ENCODE measurements around the gene PDE4D.

The PDE4D gene

GRCh38 chr5:59356813-59357380 is 536.6 kb downstream of the PDE4D start:
- DNase-seq (ENCODE audit: insufficient read length, low spot score) (no peak), FAIRE-seq (no peak)
- TF ChIP-seq CTCF (IDR thresholded peaks at IDR 0.05; ENCODE audit: insufficient read depth, missing control alignments) = no peak

- FAIRE-seq (no peak), DNase-seq (ENCODE audit: insufficient read length, low spot score) (no peak)
- no peak for TF ChIP-seq CTCF (IDR thresholded peaks at IDR 0.05; ENCODE audit: insufficient read depth, missing control alignments)
Measured at GRCh38 chr5:59354811-59355210, 538.7 kb downstream of the PDE4D start.

- no peak for DNase-seq (ENCODE audit: insufficient read length, low spot score)
- no peak for TF ChIP-seq CTCF (IDR thresholded peaks at IDR 0.05; ENCODE audit: insufficient read depth, missing control alignments)
- FAIRE-seq = no peak
Measured at GRCh38 chr5:59354274-59354673, 539.3 kb downstream of the PDE4D start.

- no peak for TF ChIP-seq CTCF (IDR thresholded peaks at IDR 0.05; ENCODE audit: insufficient read depth, missing control alignments)
- FAIRE-seq = no peak
- DNase-seq (ENCODE audit: insufficient read length, low spot score) = no peak
Measured at GRCh38 chr5:59351076-59351794, 542.3 kb downstream of the PDE4D start.

GRCh38 chr5:59348189-59348588 is 545.3 kb downstream of the PDE4D start:
- DNase-seq (ENCODE audit: insufficient read length, low spot score) = no peak
- peak; percentile 1 for TF ChIP-seq CTCF (IDR thresholded peaks at IDR 0.05; ENCODE audit: insufficient read depth, missing control alignments)
- no peak for FAIRE-seq

- no peak for TF ChIP-seq CTCF (IDR thresholded peaks at IDR 0.05; ENCODE audit: insufficient read depth, missing control alignments)
Measured at GRCh38 chr5:59346982-59347381, 546.5 kb downstream of the PDE4D start.

GRCh38 chr5:59346514-59346913 is 547.0 kb downstream of the PDE4D start:
- no peak for TF ChIP-seq CTCF (IDR thresholded peaks at IDR 0.05; ENCODE audit: insufficient read depth, missing control alignments)
- DNase-seq (ENCODE audit: insufficient read length, low spot score) (no peak), FAIRE-seq (no peak)

More at GRCh38 chr5:59346982-59347381, 546.5 kb downstream of the PDE4D start:
- FAIRE-seq = no peak
- no peak for DNase-seq (ENCODE audit: insufficient read length, low spot score)
